ENCODE data around the gene SCRN2.

Gene SCRN2

DNA sequence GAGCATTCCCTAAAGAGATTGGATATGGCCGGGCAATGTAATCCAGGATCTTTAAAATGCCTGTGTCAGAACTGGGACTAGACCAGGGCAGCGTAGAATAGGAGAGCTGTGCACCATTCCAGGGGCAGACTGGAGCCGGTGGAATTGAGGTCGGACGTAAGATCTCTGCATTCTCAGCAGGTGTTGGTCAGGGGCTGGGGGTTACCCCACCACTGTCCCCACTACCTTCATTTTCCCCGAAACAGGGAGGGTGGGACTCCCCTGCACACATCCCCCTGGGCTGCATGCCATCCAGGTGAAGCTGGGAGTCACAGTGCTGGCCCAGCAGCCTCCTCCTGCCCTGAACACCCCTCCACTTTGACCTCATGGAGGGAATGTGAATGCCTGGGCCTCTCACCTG, 37.3 kb downstream of the SCRN2 start:
- TF ChIP-seq, protein P1, sequence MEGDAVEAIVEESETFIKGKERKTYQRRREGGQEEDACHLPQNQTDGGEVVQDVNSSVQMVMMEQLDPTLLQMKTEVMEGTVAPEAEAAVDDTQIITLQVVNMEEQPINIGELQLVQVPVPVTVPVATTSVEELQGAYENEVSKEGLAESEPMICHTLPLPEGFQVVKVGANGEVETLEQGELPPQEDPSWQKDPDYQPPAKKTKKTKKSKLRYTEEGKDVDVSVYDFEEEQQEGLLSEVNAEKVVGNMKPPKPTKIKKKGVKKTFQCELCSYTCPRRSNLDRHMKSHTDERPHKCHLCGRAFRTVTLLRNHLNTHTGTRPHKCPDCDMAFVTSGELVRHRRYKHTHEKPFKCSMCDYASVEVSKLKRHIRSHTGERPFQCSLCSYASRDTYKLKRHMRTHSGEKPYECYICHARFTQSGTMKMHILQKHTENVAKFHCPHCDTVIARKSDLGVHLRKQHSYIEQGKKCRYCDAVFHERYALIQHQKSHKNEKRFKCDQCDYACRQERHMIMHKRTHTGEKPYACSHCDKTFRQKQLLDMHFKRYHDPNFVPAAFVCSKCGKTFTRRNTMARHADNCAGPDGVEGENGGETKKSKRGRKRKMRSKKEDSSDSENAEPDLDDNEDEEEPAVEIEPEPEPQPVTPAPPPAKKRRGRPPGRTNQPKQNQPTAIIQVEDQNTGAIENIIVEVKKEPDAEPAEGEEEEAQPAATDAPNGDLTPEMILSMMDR (conservative IDR thresholded peaks at IDR 0.05; ENCODE audit: low read length) = no peak
- no peak for DNase-seq (ENCODE audit: low read depth)
- no peak overlapping the region for H3K4me3 ChIP-seq (ENCODE audit: low read length)

DNA sequence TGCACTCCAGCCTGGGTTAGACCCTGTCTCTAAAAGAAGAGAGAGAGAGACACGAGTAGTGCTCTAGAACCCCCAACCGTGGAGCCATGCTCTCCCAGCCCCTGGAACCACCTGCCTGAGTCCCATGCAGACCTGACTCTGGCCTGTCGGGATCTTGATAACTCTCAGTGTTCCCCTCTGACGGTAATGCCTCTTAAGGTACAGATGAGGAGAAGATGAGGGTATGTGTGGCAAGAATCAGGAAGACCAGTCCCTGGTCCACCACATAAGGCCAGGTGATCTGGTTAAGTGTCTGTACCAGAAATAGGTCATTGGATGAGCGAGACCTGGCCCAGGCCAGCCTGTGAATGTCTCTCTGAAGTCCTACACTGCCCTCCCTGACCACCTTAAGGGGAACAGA, 37.9 kb downstream of the SCRN2 start:
- TF ChIP-seq, protein P1 (conservative IDR thresholded peaks at IDR 0.05; ENCODE audit: low read length) = no peak
- no peak overlapping the region for H3K4me3 ChIP-seq (ENCODE audit: low read length)
- DNase-seq (ENCODE audit: low read depth) = no peak

DNA sequence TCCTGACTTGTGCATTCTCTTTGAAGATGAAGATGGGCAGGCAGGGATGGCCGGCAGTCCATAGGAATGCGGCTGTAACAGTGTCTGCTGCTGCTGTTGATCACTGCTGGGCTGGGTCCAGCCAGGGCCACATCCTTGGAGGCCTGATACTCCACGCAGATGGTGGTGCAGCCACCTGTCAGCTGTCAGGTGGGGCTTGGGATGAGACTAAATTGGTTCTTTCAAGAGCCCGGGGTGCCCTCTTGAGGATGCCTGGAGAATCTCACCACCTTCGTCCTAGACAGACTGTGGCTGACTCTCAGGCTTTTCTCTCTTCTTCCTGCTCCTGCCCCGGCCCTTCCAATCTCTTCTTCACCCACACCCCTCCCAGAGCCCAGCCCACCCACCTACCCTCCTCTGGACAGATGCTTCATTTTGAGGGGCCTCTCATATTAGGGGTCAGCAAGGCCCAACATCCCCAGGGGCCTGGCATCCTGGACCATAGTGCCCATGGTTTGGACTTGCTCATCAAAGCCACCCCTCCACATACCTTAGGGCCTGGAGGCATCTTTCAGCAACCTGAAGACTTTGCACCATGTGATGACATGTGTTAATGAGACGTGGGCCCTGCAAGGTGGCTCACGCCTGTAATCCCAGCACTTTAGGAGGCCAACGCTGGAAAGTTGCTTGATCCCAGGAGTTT, 38.6 kb downstream of the SCRN2 start:
- no peak overlapping the region for H3K4me3 ChIP-seq (ENCODE audit: low read length)
- peak; percentile 22 for DNase-seq (ENCODE audit: low read depth)
- TF ChIP-seq, protein P1 (conservative IDR thresholded peaks at IDR 0.05; ENCODE audit: low read length) = peak; percentile 65

DNA sequence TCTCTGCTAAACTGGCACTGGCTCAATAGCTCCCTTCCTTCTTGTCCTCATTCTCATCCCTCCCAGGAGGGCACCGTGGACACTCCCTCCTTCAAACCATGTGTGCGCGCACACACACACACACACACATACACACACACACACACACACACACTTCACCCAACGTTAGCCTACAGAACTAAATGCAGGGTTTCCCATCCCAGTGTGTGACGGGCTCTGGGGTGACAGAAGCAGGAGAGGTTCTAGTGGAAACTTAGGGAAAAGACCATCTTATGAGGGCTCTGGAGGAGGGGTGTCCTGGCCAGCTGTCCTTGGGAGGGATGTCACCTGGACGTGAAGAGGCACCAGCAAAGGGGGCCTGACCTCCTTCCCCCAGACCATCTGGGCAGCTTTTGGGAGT, 39.2 kb downstream of the SCRN2 start:
- TF ChIP-seq, protein P1 (conservative IDR thresholded peaks at IDR 0.05; ENCODE audit: low read length) = no peak
- no peak overlapping the region for H3K4me3 ChIP-seq (ENCODE audit: low read length)
- no peak for DNase-seq (ENCODE audit: low read depth)

DNA sequence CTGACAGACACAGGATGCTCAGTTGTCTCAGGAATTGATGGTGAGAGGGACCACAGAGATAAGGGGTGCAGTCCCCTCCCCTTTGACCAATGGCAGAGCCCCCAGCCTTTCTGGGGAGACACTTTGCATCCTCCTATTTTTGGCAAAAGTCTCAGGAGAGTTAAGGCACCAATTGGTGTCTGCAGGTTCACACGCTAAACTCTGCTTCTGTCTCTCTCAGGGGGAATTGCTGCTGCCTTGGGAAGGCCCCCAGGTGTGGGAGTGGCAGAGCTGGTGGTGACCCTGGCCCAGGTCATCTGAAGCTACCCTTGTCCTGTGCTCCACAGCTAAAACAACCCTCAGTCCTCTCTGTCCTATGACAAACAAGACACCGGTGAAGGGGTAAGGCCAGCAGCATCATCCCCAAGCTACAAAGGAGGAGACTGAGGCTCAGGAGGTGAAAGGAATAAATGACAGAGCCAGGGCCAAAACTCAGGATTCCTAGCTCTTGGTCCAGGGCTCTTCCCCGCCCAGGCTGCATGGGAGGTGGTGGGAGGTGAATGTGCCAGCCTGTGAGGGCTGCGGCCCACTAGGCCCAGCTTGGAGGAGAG, 39.8 kb downstream of the SCRN2 start:
- TF ChIP-seq, protein P1 (conservative IDR thresholded peaks at IDR 0.05; ENCODE audit: low read length) = no peak
- no peak overlapping the region for H3K4me3 ChIP-seq (ENCODE audit: low read length)
- DNase-seq (ENCODE audit: low read depth) = no peak

DNA sequence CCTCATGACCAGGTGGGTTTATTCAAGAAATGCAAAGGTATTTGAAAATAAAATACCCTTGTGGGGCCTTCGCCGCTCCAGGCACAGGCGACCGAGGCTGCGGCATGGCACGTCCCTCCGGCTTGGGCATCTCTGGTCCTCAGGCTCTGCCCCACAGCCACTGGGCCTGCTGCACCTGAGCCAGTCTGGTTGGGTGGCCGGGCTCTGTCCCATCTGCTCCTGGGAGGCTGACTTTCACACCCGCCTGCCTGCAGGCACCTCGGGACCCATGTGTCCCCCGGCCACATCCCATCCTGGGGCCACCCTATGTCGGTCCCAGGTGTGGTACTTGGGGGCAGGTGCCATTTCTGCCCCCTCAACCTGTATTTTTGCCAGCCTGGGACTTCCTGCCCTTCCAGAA, 40.4 kb downstream of the SCRN2 start:
- no peak for DNase-seq (ENCODE audit: low read depth)
- no peak overlapping the region for H3K4me3 ChIP-seq (ENCODE audit: low read length)
- TF ChIP-seq, protein P1 (conservative IDR thresholded peaks at IDR 0.05; ENCODE audit: low read length) = no peak

DNA sequence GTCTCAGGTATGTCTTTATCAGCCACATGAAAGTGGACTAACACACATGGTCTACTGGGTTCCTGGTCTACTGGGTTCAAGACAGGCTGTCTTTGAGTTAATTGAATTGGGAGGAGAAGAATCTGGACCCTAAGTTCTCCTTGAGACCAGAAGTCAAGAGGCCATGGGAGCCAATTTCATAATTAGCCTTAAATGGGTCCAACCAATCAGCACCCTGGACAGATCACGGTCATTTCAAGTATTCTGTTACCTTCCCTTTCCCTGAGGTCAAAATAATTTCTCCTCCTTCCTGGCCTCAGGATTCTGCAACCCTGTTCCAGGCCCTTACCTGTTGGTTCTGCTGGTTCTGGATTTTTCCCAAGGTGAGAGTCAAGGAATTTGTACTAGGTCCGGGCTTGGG, 43.3 kb downstream of the SCRN2 start:
- TF ChIP-seq, protein P1 (conservative IDR thresholded peaks at IDR 0.05; ENCODE audit: low read length) = no peak
- DNase-seq (ENCODE audit: low read depth) = no peak
- no peak overlapping the region for H3K4me3 ChIP-seq (ENCODE audit: low read length)

Data from AG10803 (cell line).